Inferior parietal cortex (tissue), 1 donor: Measurements from ENCODE around the gene SEMA4B.
"Not testable (repeated sequence)": the region's sequence is repeated elsewhere in the genome, so short reads cannot be mapped to it uniquely, and the experiment has no call there.

Source experiments
- DNase-seq: peaks from one replicate; pipeline ENCODE4 v3.0.0-alpha.2; 2016; ENCODE audit errors: extremely low spot score

SEMA4B gene

DNA sequence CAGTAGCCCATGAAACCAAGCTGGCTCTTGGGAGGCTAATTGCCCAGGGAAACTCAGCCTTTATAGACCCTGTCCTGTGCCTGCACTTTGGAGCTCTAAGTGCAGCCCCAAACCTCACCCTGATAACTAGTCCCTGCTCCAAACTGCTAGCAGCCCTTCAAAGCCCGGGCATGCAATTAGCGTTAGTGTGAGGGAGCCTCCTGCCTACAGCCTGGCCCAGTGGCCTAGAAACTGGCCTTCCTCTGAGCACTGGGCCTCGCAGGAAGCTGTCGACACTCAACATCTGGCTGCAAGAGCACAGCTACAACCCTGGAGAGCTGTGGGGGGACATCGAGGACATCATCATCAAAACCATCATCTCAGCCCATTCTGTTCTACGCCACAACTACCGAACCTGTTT lies 56.6 kb downstream of the SEMA4B start:
- DNase-seq: no peak

- no peak for DNase-seq
Observed at GRCh38 chr15:90259524-90259923, 58.4 kb downstream of the SEMA4B start.

- DNase-seq: not testable (repeated sequence)
Observed at GRCh38 chr15:90260731-90261130, 59.6 kb downstream of the SEMA4B start.

GRCh38 chr15:90261811-90262210 lies 60.7 kb downstream of the SEMA4B start:
- no peak for DNase-seq

DNA sequence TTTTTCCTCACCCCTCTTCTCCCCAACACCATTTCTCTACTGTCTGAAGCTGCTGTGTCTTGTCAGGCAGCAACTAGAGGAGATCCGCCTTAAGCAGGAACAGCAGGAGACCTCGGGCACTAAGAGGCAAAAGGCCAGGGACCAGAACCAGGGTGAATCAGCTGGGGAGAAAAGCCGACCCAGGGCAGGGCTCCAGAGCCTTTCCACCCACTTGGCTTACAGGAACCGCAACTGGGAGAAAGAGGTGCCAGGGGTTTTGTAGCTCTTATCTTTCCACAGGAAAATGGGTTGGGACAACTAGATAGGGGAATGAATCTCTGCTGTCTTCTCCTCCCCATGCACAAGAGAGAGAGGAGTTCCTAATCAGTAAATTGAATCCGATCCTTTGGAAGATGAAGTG lies 61.3 kb downstream of the SEMA4B start:
- no peak for DNase-seq

GRCh38 chr15:90264671-90265070 lies 63.5 kb downstream of the SEMA4B start:
- DNase-seq: no peak

DNA sequence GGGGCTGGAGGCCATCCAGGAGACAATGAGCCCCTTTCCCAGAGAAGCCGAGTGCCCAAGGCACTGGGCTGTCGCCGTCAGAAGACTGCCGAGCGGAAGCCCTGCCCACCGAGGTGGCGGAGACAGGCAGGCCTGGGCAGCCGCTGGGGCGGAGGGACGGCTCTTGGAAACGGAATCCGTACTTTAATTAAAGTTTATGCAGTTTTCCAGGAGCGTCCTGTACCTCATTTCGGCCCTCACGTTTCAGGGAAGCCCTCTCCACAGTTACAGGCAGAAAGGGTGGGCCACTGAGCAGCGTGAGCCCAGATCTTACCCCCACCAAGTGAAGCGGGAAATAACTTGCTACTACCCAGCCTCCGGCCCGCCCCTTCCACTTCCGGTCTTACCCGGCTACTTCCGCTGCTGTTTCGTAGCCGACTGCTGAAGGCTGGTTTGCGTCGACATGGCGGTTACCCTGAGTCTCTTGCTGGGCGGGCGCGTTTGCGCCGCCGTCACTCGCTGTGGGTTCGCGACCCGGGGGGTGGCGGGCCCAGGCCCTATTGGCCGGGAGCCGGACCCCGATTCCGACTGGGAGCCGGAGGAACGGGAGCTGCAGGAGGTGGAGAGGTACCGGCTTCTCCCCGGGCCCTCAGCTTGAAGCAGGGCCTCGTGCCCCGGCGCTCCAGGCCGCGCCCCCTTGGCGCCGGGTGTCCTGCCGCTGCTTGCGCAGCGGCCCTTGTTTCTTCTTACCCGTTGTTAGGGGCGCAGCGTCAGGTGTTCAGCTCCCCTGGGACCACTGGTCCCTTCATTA lies 64.3 kb downstream of the SEMA4B start, which contains the start of gene NGRN:
NGRN (plus strand) TSS at position 402 of the 790 bp plus-strand sequence; CDS start at position 443, 41 bp downstream.
- peak; percentile 96 for DNase-seq

DNA sequence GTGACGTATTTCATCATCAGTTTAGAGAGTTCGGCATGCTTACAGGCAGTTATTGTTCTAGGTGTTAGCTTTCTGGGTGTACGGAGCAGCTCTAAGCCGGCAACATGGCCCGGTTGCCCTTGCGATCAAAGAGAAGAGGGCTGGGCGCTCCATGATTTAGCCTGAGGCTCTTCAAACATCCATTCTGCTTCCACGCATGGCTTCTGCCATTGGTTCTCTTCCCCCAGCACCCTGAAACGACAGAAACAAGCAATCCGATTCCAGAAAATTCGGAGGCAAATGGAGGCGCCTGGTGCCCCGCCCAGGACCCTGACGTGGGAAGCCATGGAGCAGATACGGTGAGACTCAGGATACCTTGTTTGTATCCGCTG lies 64.9 kb downstream of the SEMA4B start:
- DNase-seq: no peak

- DNase-seq: no peak
Observed at GRCh38 chr15:90266485-90266884, 65.4 kb downstream of the SEMA4B start.

DNA sequence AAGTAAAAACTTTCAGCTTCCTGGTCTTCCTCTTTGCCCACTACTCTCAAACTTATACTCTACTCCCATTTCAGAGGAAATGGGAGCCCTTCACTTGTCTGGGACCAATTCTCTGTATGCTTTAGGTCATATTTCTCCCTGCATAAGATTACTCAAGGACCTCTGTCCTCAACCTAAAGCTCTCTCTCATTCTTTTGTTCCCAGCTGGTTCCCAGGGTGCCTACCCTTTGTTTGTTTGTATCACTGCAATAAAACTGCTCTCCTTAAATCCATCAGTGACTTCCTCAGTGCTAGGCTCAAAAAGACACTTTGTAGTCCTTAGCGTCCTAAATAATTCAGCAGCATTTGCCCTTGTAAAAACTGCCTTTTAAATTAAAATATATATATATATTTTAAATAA lies 67.3 kb downstream of the SEMA4B start:
- DNase-seq: no peak

- no peak for DNase-seq
Observed at GRCh38 chr15:90270502-90271150, 69.5 kb downstream of the SEMA4B start.

- no peak for DNase-seq
Observed at GRCh38 chr15:90271459-90272166, 70.5 kb downstream of the SEMA4B start.

- not testable (repeated sequence) for DNase-seq
Observed at GRCh38 chr15:90278467-90278866, 77.3 kb downstream of the SEMA4B start.
